Body of pancreas (tissue), 4 donors: Measurements from ENCODE around the gene EDEM1.

Source experiments
- POLR2A ChIP-seq, 3 donors: fragments of 450-650 bp; IDR thresholded peaks; one replicate each; pipeline ENCODE4 v1.6.1; 2016; ENCODE audit warnings: antibody characterized with exemption in 3 of 3, mild to moderate bottlenecking in 2 of 3
- TF ChIP-seq, protein P1 (sequence below), 7 experiments: fragments of 450-650 bp in 4 of 7; fragments of 200-600 bp in 3 of 7; sonication (generic) in 3 of 7; IDR thresholded peaks; one replicate each; pipeline ENCODE4 v1.5.1; 2016 to 2019; ENCODE audit warnings: antibody characterized with exemption in 7 of 7

DNA sequence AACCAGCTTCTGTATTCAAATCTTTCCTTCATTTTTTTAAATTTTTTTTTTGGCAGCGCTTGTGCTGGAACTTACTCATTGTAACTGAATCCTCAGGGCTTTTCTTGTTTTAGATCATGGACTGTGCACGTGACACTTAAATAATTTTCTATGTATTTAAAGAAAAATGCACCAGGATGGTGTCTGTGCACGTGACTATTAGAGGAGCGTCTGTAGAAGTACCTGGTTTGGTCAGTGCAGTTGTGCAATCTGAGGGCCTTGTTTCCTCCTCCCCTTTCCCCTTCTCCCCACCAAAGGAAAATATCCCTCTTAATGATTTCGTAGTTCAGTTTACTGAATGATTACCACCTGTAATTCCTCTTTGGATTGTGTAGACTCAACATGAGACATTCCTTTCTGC is 31.3 kb downstream of the EDEM1 start:
- TF ChIP-seq, protein P1, sequence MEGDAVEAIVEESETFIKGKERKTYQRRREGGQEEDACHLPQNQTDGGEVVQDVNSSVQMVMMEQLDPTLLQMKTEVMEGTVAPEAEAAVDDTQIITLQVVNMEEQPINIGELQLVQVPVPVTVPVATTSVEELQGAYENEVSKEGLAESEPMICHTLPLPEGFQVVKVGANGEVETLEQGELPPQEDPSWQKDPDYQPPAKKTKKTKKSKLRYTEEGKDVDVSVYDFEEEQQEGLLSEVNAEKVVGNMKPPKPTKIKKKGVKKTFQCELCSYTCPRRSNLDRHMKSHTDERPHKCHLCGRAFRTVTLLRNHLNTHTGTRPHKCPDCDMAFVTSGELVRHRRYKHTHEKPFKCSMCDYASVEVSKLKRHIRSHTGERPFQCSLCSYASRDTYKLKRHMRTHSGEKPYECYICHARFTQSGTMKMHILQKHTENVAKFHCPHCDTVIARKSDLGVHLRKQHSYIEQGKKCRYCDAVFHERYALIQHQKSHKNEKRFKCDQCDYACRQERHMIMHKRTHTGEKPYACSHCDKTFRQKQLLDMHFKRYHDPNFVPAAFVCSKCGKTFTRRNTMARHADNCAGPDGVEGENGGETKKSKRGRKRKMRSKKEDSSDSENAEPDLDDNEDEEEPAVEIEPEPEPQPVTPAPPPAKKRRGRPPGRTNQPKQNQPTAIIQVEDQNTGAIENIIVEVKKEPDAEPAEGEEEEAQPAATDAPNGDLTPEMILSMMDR (IDR thresholded peaks at IDR 0.05), result no peak
- no peak for TF ChIP-seq POLR2A (IDR thresholded peaks at IDR 0.05)
